GM12891 (cell line): ENCODE results near the gene AAK1.
"Not testable (repeated sequence)": the region's sequence is repeated elsewhere in the genome, so short reads cannot be mapped to it uniquely, and the experiment has no call there.

Experiments
- DNase-seq: peaks from one replicate; pipeline ENCODE4 v3.0.0; 2011; ENCODE audit warnings: low spot score; ENCODE audit not compliant: insufficient read length
- FAIRE-seq: peaks from 2 replicates; lab custom pipeline; 2011; peaks lifted over from hg19 to GRCh38; lab: Jason Lieb, UNC
- PAX5 ChIP-seq: IDR thresholded peaks from 2 replicates; pipeline ENCODE4 v1.6.1; 2011; ENCODE audit warnings: low read length, moderate library complexity, mild to moderate bottlenecking; ENCODE audit not compliant: insufficient read depth, severe bottlenecking
- POLR2A ChIP-seq: IDR thresholded peaks from 2 replicates; pipeline ENCODE4 v1.6.1; 2011; ENCODE audit warnings: low read depth, low read length, control low read depth
- POLR2AphosphoS5 ChIP-seq: IDR thresholded peaks from 2 replicates; pipeline ENCODE4 v1.6.1; 2011; ENCODE audit warnings: low read depth, low read length, control low read depth
- POU2F2 ChIP-seq: IDR thresholded peaks from 2 replicates; pipeline ENCODE4 v1.6.1; 2011; ENCODE audit warnings: low read depth, mild to moderate bottlenecking, control low read depth, low read length, moderate library complexity
- SPI1 ChIP-seq: IDR thresholded peaks from 2 replicates; pipeline ENCODE4 v1.6.1; 2011; ENCODE audit warnings: low read depth, low read length, control low read depth
- TAF1 ChIP-seq: IDR thresholded peaks from 2 replicates; pipeline ENCODE4 v1.6.1; 2011; ENCODE audit warnings: low read depth, low read length, control low read depth

AAK1 gene

GRCh38 chr2:69564604-69565003, 78.9 kb downstream of the AAK1 start:
- FAIRE-seq (no peak), DNase-seq (no peak)
- TF ChIP-seq POLR2A (no peak), POLR2AphosphoS5 (no peak), PAX5 (no peak), POU2F2 (no peak), SPI1 (no peak), TAF1 (no peak)

DNA sequence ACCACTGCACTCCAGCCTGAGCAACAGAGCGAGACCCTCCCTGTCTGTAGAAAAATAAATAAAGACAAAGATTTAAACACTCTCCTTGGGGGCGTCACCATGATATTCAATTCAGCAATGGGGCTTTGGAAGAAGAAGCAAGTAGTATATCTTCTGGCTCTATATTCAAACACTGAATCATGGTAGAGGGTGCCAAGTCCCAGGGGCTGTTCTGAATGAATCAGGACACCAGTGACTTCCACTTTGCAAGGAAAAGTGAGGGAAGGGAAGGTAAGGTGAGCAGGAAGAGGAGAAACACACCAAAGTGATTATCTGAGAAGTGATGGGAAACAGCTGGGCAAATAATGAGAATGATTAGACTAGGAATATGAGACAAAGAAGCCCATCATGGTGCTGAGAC, 80.5 kb downstream of the AAK1 start:
- FAIRE-seq = no peak
- TF ChIP-seq POU2F2 (no peak), PAX5 (no peak), SPI1 (no peak), POLR2A (no peak), POLR2AphosphoS5 (no peak), TAF1 (no peak)
- DNase-seq = no peak

- FAIRE-seq = no peak
- DNase-seq = no peak
- TF ChIP-seq TAF1 (no peak), SPI1 (peak; percentile 48), POLR2A (no peak)
These were observed 82.4 kb downstream of the AAK1 start for GRCh38 chr2:69561101-69561500.

DNA sequence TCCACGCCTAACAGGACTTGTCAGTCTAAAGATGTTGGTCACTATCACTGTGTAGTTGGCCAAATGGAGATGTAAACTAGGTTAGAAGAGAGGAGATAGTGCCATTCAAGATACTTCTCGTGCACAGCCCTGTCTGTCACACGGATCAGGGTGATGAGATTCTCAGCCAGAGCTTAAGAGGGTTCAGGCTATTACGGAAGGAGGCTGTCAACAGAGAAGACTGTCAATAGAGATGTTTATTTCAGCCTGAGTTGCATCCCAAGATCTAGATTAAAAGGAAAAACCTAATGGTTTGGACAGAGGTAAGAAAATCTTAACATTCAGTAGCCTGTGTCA, 83.4 kb downstream of the AAK1 start:
- no peak for DNase-seq
- no peak for TF ChIP-seq POLR2A
- no peak for TF ChIP-seq POU2F2
- TF ChIP-seq POLR2AphosphoS5 = no peak
- no peak for TF ChIP-seq SPI1
- TF ChIP-seq TAF1 = no peak
- TF ChIP-seq PAX5 = no peak
- FAIRE-seq = no peak

DNA sequence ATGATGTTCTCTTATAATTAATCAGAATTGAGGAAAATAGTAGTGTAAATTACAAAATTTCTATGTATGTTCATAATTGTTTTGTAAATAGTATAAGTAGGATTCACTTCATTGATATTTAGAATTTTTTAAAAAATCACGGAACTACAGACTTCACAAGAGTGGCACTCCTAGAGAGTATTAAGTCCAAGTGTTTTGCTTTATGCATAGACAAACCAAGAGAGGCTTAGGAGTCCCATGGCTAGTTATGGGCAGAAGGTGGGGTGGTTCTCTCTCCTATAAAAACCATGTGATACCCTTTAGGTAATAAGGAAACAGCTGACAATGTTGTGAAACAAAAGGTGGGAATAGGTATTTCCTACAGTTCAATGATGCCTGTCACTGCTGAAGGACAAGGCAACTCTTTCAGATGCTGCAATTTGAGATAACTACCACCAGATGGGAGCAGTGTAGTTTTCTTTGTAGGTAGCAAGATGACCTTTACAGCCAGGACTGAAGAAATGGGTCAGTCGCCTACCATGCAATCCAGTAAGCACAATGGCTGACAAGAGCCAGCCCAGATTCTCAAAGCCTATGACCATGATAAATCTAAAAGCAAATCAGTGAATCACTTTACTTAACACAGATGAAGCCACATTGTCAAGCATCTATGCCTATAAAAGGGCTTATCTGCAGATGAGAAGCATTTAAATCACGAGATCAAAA, 83.9 kb downstream of the AAK1 start:
- peak; percentile 87 for FAIRE-seq
- no peak for DNase-seq
- no peak for TF ChIP-seq POLR2A
- no peak for TF ChIP-seq POLR2AphosphoS5
- no peak for TF ChIP-seq SPI1
- no peak for TF ChIP-seq POU2F2
- no peak for TF ChIP-seq TAF1
- no peak for TF ChIP-seq PAX5

GRCh38 chr2:69556008-69556407, 87.5 kb downstream of the AAK1 start:
- DNase-seq (no peak), FAIRE-seq (no peak)
- TF ChIP-seq POLR2AphosphoS5 (no peak), POLR2A (no peak), POU2F2 (no peak), PAX5 (no peak), TAF1 (no peak), SPI1 (no peak)

DNA sequence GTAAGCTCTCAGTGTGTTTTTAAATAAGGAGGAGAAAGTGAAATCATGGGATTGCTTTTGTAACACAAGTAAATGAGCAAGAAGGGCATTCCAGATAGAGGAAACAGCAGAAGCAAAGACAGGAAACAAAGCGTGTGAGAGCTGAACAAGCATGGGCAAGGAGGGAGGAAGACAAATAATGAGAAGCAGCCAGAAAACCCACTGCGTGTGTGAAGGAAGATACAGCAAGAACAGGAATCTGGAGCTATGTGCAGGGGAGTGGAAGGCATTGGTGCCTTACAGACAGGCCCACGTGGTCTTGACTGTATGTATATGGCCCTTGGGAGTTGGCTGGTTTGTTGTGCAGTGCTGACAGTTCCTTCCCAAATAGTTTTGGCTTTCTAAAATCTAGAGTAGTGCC, 88.6 kb downstream of the AAK1 start:
- DNase-seq (no peak), FAIRE-seq (peak; percentile 56)
- TF ChIP-seq POU2F2 (no peak), TAF1 (no peak), POLR2AphosphoS5 (no peak), SPI1 (no peak), POLR2A (no peak), PAX5 (no peak)

GRCh38 chr2:69554568-69554967, 89.0 kb downstream of the AAK1 start:
- DNase-seq (no peak), FAIRE-seq (no peak)
- TF ChIP-seq POLR2A (no peak), TAF1 (no peak), SPI1 (no peak), PAX5 (no peak), POU2F2 (no peak)

- no peak for DNase-seq
- TF ChIP-seq POU2F2 (no peak), POLR2AphosphoS5 (no peak), POLR2A (no peak), TAF1 (no peak), PAX5 (no peak), SPI1 (no peak)
- FAIRE-seq = no peak
These were observed 89.5 kb downstream of the AAK1 start for GRCh38 chr2:69553991-69554390.

DNA sequence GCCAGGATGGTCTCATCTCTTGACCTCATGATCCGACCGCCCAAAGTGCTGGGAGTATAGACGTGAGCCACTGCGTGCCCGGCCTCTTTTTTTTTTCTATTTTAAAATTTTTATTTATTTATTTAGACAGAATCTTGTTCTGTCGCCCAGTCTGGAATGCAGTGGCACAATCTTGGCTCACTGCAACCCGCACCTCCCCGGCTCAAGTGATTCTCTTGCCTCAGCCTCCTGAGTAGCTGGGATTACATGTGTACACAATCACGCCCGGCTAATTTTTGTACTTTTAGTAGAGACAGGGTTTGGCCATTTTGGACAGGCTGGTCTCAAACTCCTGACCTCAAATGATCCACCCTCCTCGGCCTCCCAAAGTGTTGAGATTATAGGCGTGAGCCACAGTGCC, 93.0 kb downstream of the AAK1 start:
- not testable (repeated sequence) for DNase-seq, FAIRE-seq
